ENCODE data around the gene CHMP1A.
"Not testable (repeated sequence)": the region's sequence is repeated elsewhere in the genome, so short reads cannot be mapped to it uniquely, and the experiment has no call there.

The CHMP1A gene

DNA sequence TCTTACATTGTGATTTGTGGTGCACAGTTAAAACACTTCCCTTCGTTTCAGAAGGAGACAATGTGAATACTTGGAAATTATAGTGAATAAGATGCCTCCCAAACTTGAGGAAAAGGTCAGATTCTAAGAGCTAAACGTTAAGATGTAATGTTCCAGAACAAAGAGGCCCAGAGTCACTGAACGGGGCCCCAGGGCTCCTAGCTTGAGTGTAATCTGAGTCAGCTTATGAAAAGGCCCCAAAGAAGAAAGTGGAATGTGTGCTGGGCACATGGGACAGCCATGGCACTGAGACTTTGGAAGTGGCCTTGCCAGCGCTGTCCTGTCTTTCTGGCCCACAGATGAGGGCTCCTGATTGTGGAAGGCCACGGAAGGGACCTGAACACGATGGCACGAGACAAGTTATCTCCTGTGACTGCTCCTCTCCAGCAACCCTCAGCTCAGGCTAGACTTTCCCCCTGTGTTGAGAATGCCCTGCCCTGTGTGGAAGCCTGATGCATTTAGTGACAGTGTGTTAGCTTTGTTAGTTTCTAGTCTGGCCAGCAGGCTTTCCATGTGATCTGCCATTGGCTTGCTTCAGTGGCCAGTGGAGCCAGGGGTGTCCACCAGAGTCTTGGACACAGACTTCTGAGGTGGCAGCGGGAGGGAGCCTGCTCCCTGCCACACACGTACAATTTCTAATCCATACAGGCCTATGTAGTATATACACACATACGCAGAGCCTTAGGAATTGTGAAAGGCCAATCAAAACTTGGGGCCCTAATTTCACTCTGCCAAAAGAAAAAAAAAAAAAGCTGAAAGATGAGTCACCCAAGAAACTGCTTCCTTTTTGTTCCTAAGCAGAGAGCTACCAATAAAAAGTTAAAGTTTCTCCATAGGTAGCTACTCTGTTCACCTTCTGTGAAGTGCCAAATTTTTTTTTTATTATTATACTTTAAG lies 13.3 kb upstream of the CHMP1A start:
- no peak overlapping the region for H3K9ac ChIP-seq (ENCODE audit: low read length)
- H3K4me3 ChIP-seq (ENCODE audit: low read depth in 1 of 2, low read length in 2 of 2), result no peak overlapping the region
- no peak overlapping the region for H3K27ac ChIP-seq (ENCODE audit: low read depth, low read length)
- no peaks in the 10 kb centered on the region for H3K36me3 ChIP-seq (ENCODE audit: insufficient read depth, low read length)
- no peaks in the 10 kb centered on the region for H3K27me3 ChIP-seq (ENCODE audit: control insufficient read depth in 1 of 2, insufficient read depth in 2 of 2, low read length in 2 of 2)
- no peaks in the 10 kb centered on the region for H3K9me3 ChIP-seq (ENCODE audit: low read length)
- no peaks in the 10 kb centered on the region for H3K4me1 ChIP-seq (ENCODE audit: insufficient read depth, low read length)

DNA sequence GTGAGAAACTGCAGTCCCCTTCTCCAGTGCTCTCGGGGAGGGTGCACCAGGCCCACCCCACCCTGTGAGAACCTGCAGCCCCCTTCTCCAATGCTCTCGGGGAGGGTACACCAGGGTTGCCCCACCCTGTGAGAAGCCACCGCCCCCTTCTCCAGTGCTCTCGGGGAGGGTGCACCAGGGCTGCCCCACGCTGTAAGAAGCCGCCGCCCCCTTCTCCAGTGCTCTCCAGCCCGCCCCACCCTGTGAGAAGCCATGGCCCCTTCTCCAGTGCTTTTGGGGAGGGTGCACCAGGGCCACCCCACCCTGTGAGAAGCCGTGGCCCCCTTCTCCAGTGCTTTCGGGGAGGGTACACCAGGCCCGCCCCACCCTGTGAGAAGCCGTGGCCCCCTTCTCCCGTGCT lies 12.2 kb upstream of the CHMP1A start:
- no peaks in the 10 kb centered on the region for H3K27me3 ChIP-seq (ENCODE audit: control insufficient read depth in 1 of 2, insufficient read depth in 2 of 2, low read length in 2 of 2)
- H3K36me3 ChIP-seq (ENCODE audit: insufficient read depth, low read length), result no peaks in the 10 kb centered on the region
- H3K4me3 ChIP-seq (ENCODE audit: low read depth in 1 of 2, low read length in 2 of 2), result no peak overlapping the region
- H3K27ac ChIP-seq (ENCODE audit: low read depth, low read length), result no peak overlapping the region
- H3K9ac ChIP-seq (ENCODE audit: low read length), result no peak overlapping the region
- no peaks in the 10 kb centered on the region for H3K4me1 ChIP-seq (ENCODE audit: insufficient read depth, low read length)
- no peaks in the 10 kb centered on the region for H3K9me3 ChIP-seq (ENCODE audit: low read length)

DNA sequence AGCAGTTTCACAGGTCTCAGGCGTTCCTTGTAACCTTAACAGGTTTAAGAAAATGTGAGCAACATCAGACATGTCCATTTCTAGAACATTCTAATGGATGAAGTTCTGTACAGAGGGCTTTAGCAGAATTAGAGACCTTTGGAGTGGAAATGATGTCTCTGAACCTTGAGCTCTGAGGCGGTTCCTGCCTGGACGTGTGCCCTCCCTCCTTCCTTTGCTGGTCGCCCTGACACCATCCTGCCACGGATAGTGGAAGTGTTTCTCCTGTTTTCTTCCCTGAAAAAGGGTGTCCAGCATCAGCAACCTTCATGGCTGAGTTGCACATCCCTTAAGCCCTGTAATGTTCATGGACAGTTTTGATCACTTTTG lies 11.3 kb upstream of the CHMP1A start:
- H3K27ac ChIP-seq (ENCODE audit: low read depth, low read length), result no peak overlapping the region
- H3K4me3 ChIP-seq (ENCODE audit: low read depth in 1 of 2, low read length in 2 of 2), result no peak overlapping the region

DNA sequence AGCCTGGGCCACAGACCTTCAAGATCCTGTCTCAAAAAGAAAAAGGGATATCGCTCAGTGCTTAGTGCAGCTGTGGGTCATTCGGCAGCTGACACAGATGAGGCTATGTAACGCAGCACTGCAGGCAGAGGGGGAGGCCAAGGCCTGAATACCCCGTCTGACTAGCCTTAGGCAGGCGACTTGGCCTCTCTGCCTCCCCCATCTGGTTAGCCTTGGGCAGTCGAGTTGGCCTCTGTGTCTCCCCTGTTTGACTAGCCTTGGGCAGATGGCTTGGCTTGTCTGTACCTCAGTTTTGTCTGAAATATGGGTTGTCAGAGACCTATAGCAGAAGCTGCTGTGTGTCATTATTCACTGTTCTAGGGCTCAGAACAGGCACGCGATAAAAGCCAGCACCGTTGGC lies 10.1 kb upstream of the CHMP1A start:
- H3K9ac ChIP-seq (ENCODE audit: low read length), result no peak overlapping the region
- no peaks in the 10 kb centered on the region for H3K9me3 ChIP-seq (ENCODE audit: low read length)
- H3K27ac ChIP-seq (ENCODE audit: low read depth, low read length), result no peak overlapping the region
- H3K36me3 ChIP-seq (ENCODE audit: insufficient read depth, low read length), result no peaks in the 10 kb centered on the region
- H3K27me3 ChIP-seq (ENCODE audit: control insufficient read depth in 1 of 2, insufficient read depth in 2 of 2, low read length in 2 of 2), result no peaks in the 10 kb centered on the region
- no peak overlapping the region for H3K4me3 ChIP-seq (ENCODE audit: low read depth in 1 of 2, low read length in 2 of 2)
- H3K4me1 ChIP-seq (ENCODE audit: insufficient read depth, low read length), result no peaks in the 10 kb centered on the region

More for the DNA sequence above, 11.3 kb upstream of the CHMP1A start:
- Histone ChIP-seq H3K9ac (ENCODE audit: low read length) (no peak overlapping the region), H3K4me1 (ENCODE audit: insufficient read depth, low read length) (no peaks in the 10 kb centered on the region), H3K27me3 (ENCODE audit: control insufficient read depth in 1 of 2, insufficient read depth in 2 of 2, low read length in 2 of 2) (no peaks in the 10 kb centered on the region), H3K36me3 (ENCODE audit: insufficient read depth, low read length) (no peaks in the 10 kb centered on the region), H3K9me3 (ENCODE audit: low read length) (no peaks in the 10 kb centered on the region)

DNA sequence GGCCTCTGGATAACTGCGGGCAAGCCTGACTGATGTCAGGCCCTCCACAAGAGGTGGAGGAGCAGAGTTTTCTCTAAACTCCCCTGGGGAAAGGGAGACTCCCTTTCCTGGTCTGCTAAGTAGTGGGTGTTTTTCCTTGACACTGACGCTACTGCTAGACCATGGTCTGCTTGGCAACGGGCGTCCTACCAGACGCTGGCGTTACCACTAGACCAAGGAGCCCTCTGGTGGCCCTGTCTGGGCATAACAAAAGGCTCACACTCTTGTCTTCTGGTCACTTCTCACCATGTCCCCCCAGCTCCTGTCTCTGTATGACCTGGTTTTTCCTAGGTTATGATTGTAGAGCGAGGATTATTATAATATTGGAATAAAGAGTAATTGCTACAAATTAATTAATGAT lies 9.5 kb upstream of the CHMP1A start:
- not testable (repeated sequence) for H3K27me3 ChIP-seq (ENCODE audit: control insufficient read depth in 1 of 2, insufficient read depth in 2 of 2, low read length in 2 of 2); H3K27ac ChIP-seq (ENCODE audit: low read depth, low read length); H3K4me1 ChIP-seq (ENCODE audit: insufficient read depth, low read length); H3K9me3 ChIP-seq (ENCODE audit: low read length); H3K36me3 ChIP-seq (ENCODE audit: insufficient read depth, low read length); H3K4me3 ChIP-seq (ENCODE audit: low read depth in 1 of 2, low read length in 2 of 2); H3K9ac ChIP-seq (ENCODE audit: low read length)

DNA sequence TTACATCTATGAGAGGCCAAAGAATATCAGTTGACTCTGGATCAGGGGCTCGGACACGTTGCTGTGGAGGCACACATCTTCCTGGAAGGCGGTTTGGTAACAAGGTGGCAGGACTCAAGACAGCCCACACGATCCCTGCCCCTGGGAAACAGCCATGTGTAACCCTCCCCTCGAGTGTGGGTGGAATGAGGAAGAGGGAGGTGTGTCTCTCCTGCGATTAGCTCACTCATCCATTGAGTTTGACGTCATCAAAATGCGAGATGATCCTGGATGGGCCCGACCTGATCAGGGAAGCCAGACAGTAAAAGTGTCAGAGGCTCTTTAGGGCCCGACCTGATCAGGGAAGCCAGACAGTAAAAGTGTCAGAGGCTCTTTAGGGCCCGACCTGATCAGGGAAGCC lies 6.7 kb upstream of the CHMP1A start:
- H3K36me3 ChIP-seq (ENCODE audit: insufficient read depth, low read length); H3K9ac ChIP-seq (ENCODE audit: low read length); H3K27me3 ChIP-seq (ENCODE audit: control insufficient read depth in 1 of 2, insufficient read depth in 2 of 2, low read length in 2 of 2); H3K27ac ChIP-seq (ENCODE audit: low read depth, low read length); H3K4me1 ChIP-seq (ENCODE audit: insufficient read depth, low read length); H3K9me3 ChIP-seq (ENCODE audit: low read length); H3K4me3 ChIP-seq (ENCODE audit: low read depth in 1 of 2, low read length in 2 of 2): not testable (repeated sequence)

DNA sequence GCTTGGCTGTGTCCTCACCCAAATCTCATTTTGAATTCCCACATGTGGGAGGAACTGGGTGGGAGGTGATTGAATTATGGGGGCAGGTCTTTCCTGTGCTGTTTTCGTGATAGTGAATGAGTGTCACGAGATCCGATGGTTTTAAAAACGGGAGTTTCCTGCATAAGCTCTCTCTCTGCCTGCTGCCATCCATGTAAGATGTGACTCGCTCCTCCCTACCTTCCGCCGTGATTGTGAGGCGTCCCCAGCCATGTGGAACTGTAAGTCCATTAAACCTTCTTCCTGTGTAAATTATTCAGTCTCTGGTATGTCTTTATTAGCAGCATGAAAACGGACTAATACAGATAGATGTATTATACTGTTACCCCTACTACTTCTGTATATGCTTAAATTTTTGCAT lies 3.7 kb upstream of the CHMP1A start:
- Histone ChIP-seq H3K36me3 (ENCODE audit: insufficient read depth, low read length) (peaks cover 6% of the 10 kb centered on the region), H3K4me3 (ENCODE audit: low read depth in 1 of 2, low read length in 2 of 2) (no peak overlapping the region), H3K9ac (ENCODE audit: low read length) (no peak overlapping the region), H3K27ac (ENCODE audit: low read depth, low read length) (no peak overlapping the region), H3K4me1 (ENCODE audit: insufficient read depth, low read length) (peaks cover 13% of the 10 kb centered on the region), H3K9me3 (ENCODE audit: low read length) (no peaks in the 10 kb centered on the region), H3K27me3 (ENCODE audit: control insufficient read depth in 1 of 2, insufficient read depth in 2 of 2, low read length in 2 of 2) (no peaks in the 10 kb centered on the region)

DNA sequence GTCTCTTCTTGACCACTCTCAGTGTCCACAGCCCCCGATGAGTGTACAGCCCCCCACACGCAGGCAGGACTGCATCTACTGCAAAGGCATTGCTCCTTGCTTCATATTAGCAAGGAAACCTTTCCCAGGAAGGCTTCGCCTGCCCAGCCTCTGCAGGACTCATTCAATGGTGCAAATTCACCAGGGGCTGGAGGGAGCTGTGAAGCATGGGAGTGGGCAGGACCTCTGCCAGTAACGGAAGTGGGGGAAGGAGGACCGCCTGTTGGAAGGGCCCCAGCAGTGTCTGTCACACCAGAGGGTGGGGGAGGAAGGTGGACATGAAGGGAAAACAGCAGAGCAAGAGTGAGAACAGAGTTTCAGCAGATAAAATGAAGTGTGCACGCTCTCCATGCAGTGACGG lies 2.6 kb upstream of the CHMP1A start:
- no peak overlapping the region for H3K4me3 ChIP-seq (ENCODE audit: low read depth in 1 of 2, low read length in 2 of 2)
- H3K9me3 ChIP-seq (ENCODE audit: low read length), result no peaks in the 10 kb centered on the region
- H3K27ac ChIP-seq (ENCODE audit: low read depth, low read length), result no peak overlapping the region
- H3K27me3 ChIP-seq (ENCODE audit: control insufficient read depth in 1 of 2, insufficient read depth in 2 of 2, low read length in 2 of 2), result no peaks in the 10 kb centered on the region
- peaks cover 13% of the 10 kb centered on the region for H3K4me1 ChIP-seq (ENCODE audit: insufficient read depth, low read length)
- H3K9ac ChIP-seq (ENCODE audit: low read length), result no peak overlapping the region
- H3K36me3 ChIP-seq (ENCODE audit: insufficient read depth, low read length), result peaks cover 6% of the 10 kb centered on the region

DNA sequence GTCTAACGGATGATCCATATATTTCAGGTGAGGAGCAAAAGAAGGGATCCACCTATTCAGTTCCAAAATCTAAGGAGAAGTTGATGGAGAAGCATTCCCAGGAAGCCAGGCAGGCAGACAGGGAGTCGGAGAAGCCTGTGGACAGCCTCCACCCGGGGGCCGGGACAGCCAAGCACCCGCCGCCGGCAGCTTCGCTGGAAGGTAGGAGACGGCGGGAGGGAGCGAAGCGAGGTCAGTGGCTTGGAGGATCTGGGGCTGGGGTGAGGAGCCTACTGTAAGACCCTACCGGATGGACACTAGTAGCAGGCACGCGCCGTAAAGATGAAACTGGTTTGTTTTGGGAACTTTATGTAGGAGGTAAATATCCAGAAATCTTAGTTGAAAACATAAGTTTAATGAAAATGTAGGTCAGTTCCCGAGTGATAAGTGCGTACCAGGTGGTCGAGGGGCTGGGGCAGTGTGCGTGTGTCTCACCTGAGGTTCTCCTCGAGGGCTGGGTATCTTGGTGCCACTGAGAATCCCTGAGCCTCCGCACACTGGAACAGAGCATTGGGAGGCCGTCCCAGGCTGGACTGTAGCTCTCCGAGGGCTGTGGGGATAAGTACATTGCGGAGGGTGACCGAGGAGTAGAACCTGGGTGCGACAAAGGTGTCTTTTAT lies 842 bp upstream of the CHMP1A start:
- peaks cover 13% of the 10 kb centered on the region for H3K4me1 ChIP-seq (ENCODE audit: insufficient read depth, low read length)

DNA sequence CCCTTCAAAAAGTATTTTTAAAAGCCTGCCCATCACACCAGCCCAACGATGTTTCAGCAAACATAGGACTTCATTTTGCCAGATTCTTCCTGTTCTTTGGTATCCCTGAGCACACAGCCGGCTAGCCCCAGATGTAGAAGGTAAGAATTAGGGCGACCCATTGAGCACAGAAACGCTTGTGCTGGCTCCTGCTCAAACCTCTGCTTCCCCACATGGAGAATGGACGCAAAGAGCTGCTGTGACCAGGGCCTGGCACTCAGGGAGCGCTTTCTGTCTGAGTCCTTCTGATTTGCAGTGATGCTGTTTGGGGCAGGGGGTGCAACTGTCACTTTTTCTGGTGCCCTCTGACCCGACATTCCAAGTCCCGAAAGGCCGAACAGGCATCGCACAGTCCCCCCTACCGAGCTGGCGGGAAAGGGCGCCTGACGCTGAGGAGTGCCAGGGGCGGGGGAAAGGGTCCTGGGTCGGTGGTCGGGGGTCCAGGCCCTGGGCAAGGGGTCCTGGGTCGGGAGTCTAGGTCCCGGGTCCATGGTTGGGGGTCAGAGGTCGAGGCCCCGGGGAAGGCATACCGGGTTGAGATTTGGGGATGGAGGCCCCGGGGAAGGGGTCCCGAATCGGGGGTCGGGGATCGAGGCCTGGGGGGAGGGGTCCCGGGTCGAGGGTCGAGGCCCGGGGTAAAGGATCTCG lies 930 bp downstream of the CHMP1A start:
- Histone ChIP-seq H3K27ac (ENCODE audit: low read depth, low read length) (peak overlapping the region; percentile 86), H3K9me3 (ENCODE audit: low read length) (no peaks in the 10 kb centered on the region), H3K4me1 (ENCODE audit: insufficient read depth, low read length) (peaks cover 13% of the 10 kb centered on the region), H3K36me3 (ENCODE audit: insufficient read depth, low read length) (peaks cover 11% of the 10 kb centered on the region), H3K4me3 (ENCODE audit: low read depth in 1 of 2, low read length in 2 of 2) (peak overlapping the region; percentile 97 to 99), H3K9ac (ENCODE audit: low read length) (peak overlapping the region; percentile 39), H3K27me3 (ENCODE audit: control insufficient read depth in 1 of 2, insufficient read depth in 2 of 2, low read length in 2 of 2) (no peaks in the 10 kb centered on the region)

More for the DNA sequence above, 842 bp upstream of the CHMP1A start:
- Histone ChIP-seq H3K27ac (ENCODE audit: low read depth, low read length) (peak overlapping the region; percentile 86), H3K9me3 (ENCODE audit: low read length) (no peaks in the 10 kb centered on the region), H3K4me3 (ENCODE audit: low read depth in 1 of 2, low read length in 2 of 2) (peak overlapping the region; percentile 97 to 99), H3K27me3 (ENCODE audit: control insufficient read depth in 1 of 2, insufficient read depth in 2 of 2, low read length in 2 of 2) (no peaks in the 10 kb centered on the region), H3K9ac (ENCODE audit: low read length) (peak overlapping the region; percentile 53), H3K36me3 (ENCODE audit: insufficient read depth, low read length) (peaks cover 6% of the 10 kb centered on the region)

DNA sequence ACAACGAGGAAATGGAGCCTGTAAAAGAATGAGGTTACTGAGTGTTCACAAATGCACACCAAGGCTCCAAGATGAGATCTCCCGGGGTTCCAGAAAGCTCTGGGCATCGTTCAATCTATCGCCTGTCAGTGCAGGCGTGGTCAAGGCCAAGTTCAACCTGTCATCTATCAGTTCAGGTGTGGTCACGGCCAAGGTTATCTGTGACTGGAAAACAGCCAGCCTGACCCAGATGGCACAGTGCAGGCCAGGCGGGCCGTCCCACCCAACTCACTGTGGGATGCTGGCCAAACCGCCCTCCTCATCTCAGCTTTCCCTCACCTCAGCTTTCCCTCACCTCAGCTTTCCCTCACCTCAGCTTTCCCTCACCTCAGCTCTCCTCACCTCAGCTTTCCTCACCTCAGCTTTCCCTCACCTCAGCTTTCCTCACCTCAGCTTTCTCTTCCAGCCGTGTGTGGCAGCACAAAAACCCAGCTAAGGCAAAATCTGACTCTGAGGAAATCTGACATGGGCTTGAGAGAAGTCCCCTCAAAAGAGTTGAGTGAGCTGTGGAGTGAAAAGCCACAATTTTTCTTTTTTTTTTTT lies 2.4 kb downstream of the CHMP1A start:
- Histone ChIP-seq H3K4me1 (ENCODE audit: insufficient read depth, low read length) (peaks cover 13% of the 10 kb centered on the region), H3K27ac (ENCODE audit: low read depth, low read length) (no peak overlapping the region)

More for the DNA sequence above, 2.4 kb downstream of the CHMP1A start:
- H3K27me3 ChIP-seq (ENCODE audit: control insufficient read depth in 1 of 2, insufficient read depth in 2 of 2, low read length in 2 of 2), result no peaks in the 10 kb centered on the region
- H3K9ac ChIP-seq (ENCODE audit: low read length), result no peak overlapping the region
- H3K4me3 ChIP-seq (ENCODE audit: low read depth in 1 of 2, low read length in 2 of 2), result no peak overlapping the region
- peaks cover 10% of the 10 kb centered on the region for H3K36me3 ChIP-seq (ENCODE audit: insufficient read depth, low read length)
- no peaks in the 10 kb centered on the region for H3K9me3 ChIP-seq (ENCODE audit: low read length)
